ENCODE data around the gene ENPP7.

ENPP7 gene

DNA sequence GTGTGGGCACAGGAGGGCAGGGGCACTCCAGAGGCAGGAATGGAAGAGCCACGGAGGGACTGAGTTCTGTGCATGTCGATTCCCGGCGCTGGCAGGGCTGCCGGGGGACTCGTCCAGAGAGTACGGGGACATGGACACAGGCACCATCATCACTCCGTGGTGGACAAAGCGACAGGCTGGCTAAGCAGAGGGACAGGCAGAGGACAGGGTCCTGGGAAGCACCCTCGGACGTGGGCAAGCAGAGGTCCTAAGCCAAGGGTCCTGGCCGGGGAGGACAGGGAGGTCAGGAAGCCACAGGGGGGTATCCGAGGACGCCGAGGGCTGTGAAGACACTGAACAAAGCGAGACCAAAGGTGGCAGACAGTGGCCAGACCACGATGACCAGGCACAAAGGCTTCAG is 44.3 kb upstream of the ENPP7 start:
- TF ChIP-seq, protein P1, sequence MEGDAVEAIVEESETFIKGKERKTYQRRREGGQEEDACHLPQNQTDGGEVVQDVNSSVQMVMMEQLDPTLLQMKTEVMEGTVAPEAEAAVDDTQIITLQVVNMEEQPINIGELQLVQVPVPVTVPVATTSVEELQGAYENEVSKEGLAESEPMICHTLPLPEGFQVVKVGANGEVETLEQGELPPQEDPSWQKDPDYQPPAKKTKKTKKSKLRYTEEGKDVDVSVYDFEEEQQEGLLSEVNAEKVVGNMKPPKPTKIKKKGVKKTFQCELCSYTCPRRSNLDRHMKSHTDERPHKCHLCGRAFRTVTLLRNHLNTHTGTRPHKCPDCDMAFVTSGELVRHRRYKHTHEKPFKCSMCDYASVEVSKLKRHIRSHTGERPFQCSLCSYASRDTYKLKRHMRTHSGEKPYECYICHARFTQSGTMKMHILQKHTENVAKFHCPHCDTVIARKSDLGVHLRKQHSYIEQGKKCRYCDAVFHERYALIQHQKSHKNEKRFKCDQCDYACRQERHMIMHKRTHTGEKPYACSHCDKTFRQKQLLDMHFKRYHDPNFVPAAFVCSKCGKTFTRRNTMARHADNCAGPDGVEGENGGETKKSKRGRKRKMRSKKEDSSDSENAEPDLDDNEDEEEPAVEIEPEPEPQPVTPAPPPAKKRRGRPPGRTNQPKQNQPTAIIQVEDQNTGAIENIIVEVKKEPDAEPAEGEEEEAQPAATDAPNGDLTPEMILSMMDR (IDR thresholded peaks at IDR 0.05; ENCODE audit: low read depth, low read length, missing control alignments), result no peak
- H3K4me3 ChIP-seq (ENCODE audit: low read depth, low read length), result no peak overlapping the region
- DNase-seq (ENCODE audit: low read depth), result no peak

DNA sequence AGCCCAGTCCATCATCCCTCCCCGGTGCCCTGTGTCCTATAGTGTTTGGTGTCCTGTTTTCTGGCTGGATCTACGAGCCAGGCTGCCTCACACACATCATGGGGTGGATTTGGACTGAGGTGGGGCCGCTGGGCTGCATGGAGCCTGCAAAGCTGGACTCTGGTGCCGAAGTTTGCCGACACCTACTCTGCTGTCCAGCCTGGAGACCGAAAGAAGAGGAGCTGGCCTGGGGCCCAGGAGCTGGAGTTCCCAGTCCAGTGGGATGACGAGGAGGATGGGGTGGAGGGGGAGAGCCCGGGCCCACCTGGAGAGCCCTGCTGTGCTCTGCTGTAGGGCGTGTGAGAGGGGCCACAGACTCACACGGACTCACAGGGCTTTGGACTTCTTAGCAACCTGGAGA is 40.3 kb upstream of the ENPP7 start:
- H3K4me3 ChIP-seq (ENCODE audit: low read depth, low read length), result no peak overlapping the region
- no peak for DNase-seq (ENCODE audit: low read depth)
- TF ChIP-seq, protein P1 (IDR thresholded peaks at IDR 0.05; ENCODE audit: low read depth, low read length, missing control alignments), result no peak

DNA sequence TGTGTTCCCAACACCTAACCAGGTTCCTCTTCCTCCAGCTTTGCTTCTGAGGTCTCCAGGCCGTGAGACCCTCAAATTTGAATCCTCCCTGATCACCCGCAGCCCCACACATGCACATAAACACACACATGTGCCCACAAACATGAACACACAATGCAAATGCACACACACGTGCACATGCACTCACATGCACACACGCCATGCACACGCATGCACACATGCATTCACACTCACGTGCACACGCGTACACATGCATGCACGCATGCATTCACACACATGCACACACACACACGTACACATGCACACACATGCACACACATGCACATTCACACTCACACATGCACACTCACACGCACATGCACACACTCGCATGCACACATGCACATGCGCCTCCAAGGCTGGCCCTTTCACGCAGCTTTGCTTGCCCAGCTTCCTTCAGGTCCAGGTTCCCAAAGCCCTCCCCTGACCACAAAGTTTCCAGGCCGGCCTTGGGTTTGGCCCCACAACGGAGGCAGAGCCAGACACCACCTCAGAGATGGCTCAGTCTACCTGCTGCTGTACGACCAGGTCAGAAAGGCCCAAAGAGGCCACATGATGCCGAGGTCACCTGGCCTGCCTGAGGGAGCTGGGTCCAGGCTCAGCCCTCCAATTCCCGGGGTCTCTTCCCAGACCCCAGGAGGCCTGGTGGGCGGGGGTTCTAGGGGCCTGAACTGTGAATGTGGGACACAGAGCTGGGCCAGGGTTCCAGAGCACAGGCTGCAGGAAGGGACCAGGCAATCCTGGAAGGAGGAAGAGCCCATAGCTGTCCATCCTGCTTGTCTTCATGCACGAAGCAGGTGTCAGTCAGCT is 39.5 kb upstream of the ENPP7 start:
- DNase-seq (ENCODE audit: low read depth), result no peak
- TF ChIP-seq, protein P1 (IDR thresholded peaks at IDR 0.05; ENCODE audit: low read depth, low read length, missing control alignments), result no peak
- H3K4me3 ChIP-seq (ENCODE audit: low read depth, low read length), result no peak overlapping the region

DNA sequence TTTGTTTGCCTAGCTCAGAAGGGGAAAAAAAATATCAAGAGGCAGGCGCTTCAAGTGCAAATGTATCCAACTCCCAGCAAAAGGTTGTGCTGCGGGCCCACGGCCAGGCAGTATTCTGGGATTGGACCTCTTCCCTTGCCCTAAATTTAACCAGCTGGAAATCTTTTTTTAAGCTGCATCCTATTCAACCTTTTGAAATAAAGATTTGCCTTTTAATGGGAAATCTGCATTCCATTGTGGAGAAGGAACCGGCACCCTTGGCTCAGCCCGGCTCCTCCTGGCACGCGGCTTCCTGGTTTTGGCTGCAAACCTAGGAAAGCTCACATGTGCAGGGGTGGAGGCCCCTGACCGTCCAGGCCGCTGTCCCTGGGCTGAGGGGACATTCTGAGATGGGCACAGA is 38.8 kb upstream of the ENPP7 start:
- TF ChIP-seq, protein P1 (IDR thresholded peaks at IDR 0.05; ENCODE audit: low read depth, low read length, missing control alignments), result no peak

DNA sequence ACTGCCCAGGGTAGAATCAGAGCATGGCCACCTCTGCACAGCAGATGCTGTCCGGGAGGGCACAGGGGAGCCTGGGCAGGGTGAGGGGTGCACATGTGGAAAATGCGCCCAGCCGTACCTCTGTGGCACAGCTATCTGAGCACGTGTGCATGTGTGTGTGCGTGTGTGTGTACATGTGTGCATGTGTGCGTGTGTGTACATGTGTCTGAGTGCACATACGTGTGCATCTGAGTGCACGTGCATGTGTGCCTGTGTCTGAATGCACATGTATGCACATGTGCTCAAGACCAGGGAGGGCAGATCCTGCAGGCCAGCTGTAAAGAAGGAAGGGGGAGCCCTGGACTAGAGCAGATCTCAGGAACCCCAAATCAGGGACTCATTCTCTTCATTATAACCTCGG is 37.3 kb upstream of the ENPP7 start:
- no peak overlapping the region for H3K4me3 ChIP-seq (ENCODE audit: low read depth, low read length)
- no peak for DNase-seq (ENCODE audit: low read depth)
- TF ChIP-seq, protein P1 (IDR thresholded peaks at IDR 0.05; ENCODE audit: low read depth, low read length, missing control alignments), result no peak

More for the DNA sequence above, 38.8 kb upstream of the ENPP7 start:
- no peak for DNase-seq (ENCODE audit: low read depth)
- H3K4me3 ChIP-seq (ENCODE audit: low read depth, low read length), result no peak overlapping the region

DNA sequence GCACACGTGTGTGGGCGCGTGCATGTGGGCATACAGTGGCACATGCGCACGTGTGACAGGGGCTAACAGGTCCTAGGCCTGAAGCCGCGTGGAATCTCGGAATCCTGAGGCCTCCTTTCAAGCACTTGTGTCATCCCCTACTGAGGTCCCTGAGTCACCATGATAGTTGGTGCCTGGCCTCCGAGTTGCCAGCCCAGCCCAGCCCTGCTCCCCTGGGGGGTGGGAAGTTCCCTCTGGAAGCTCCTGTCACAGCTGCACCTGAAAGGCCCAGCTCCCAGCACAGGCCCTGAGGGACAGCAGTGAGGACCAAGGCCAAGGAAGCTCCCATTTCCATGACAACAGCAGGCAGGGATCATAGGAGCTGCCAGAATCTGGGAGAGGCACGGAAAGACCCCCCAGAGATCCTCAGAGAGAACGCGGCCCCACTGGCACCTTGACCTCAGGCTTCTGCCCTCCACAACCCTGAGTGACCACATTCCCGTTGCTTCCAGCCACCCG is 35.4 kb upstream of the ENPP7 start:
- TF ChIP-seq, protein P1 (IDR thresholded peaks at IDR 0.05; ENCODE audit: low read depth, low read length, missing control alignments), result no peak
- H3K4me3 ChIP-seq (ENCODE audit: low read depth, low read length), result no peak overlapping the region
- DNase-seq (ENCODE audit: low read depth), result no peak
